Aorta (tissue), 5 donors: ENCODE data around the gene HOMEZ. TPM values are rescaled to one million over a fixed set of nuclear protein-coding genes. Genes with fewer than 3 reads are reported as not detected.
"Not testable (repeated sequence)": the region's sequence is repeated elsewhere in the genome, so short reads cannot be mapped to it uniquely, and the experiment has no call there.

Source experiments
- ATAC-seq: fragments of 200-7000 bp; cut with Tn5 transposase; one replicate; pipeline ENCODE4 v1.9.1; 2022; ENCODE audit warnings: moderate library complexity; ENCODE audit not compliant: low FRiP score
- DNase-seq, 2 donors: peaks; one replicate each; pipeline ENCODE4 v3.0.0-alpha.2; 2020
- H3K27ac ChIP-seq, 2 donors: one replicate each; pipeline ENCODE4 v1.5.1; 2013; ENCODE audit warnings: low read length in 2 of 2, mild to moderate bottlenecking in 2 of 2, moderate library complexity in 2 of 2, control low read depth in 1 of 2, inconsistent platforms in 1 of 2, low read depth in 1 of 2
- H3K27me3 ChIP-seq, 2 donors: one replicate each; pipeline ENCODE4 v1.6.1; 2013; ENCODE audit warnings: control low read depth in 1 of 2, low read length in 1 of 2, mild to moderate bottlenecking in 1 of 2, moderate library complexity in 1 of 2; ENCODE audit not compliant: insufficient read depth in 2 of 2, control insufficient read depth in 1 of 2
- H3K36me3 ChIP-seq, 2 donors: one replicate each; pipeline ENCODE4 v1.6.1; 2013; ENCODE audit warnings: control low read depth in 1 of 2, low read length in 1 of 2, mild to moderate bottlenecking in 1 of 2; ENCODE audit not compliant: insufficient read depth in 2 of 2, control insufficient read depth in 1 of 2
- H3K4me1 ChIP-seq, 2 donors: one replicate each; pipeline ENCODE4 v1.6.1; 2013; ENCODE audit warnings: low read length in 2 of 2, control low read depth in 1 of 2, mild to moderate bottlenecking in 1 of 2, moderate library complexity in 1 of 2; ENCODE audit not compliant: insufficient read depth in 2 of 2, control insufficient read depth in 1 of 2
- H3K4me3 ChIP-seq, 2 donors: one replicate each; pipeline ENCODE4 v1.5.1; 2013; ENCODE audit warnings: low read length in 2 of 2, control low read depth in 1 of 2, mild to moderate bottlenecking in 1 of 2
- H3K9me3 ChIP-seq: one replicate; pipeline ENCODE4 v1.6.1; 2013; ENCODE audit warnings: mild to moderate bottlenecking, low read length; ENCODE audit not compliant: control insufficient read depth
- WGBS, 2 donors: extraction: QIAGEN DNeasy Blood & Tissue Kit; methylation state at CpG; one replicate each; pipeline ENCODE4 v1.1.7; 2013; 5-methylcytosine and 5-hydroxymethylcytosine counted together
- intact Hi-C, 2 donors: fragments of 100-400 bp; cut with DNase I; formaldehyde crosslinking; loops; one replicate each; pipeline versions ENCODE4 v1.14.2 to v1.15.0; 2022
- polyA plus RNA-seq, 2 donors: library from polyadenylated mRNA; stranded (reverse); fragments of 200-250 nt; gene quantifications; one replicate each; pipeline ENCODE4 v1.2.3, GENCODE V29; 2013
- total RNA-seq, 2 donors: library from RNA; stranded (reverse); fragmentation: NEBNext Ultra II Directional; extraction: Animal tissue kit (Norgen Biotek cat#: 25700); gene quantifications; one replicate each; pipeline ENCODE4 v1.2.1, GENCODE V29; 2021
- donor health status: healthy with polysubstance abuse.
- donor health status: Bipolar disorder and iron deficiency.
- donor health status: DM: no; HTN: no; CAD: no.
- donor health status: DM: no; HTN: no; CAD: no.
- donor health status: DM: yes; HTN: yes; CAD: no.

HOMEZ gene
- total and polyA plus RNA-seq, 4 donors: 1.9 to 10.6 (median 4.3) TPM

DNA sequence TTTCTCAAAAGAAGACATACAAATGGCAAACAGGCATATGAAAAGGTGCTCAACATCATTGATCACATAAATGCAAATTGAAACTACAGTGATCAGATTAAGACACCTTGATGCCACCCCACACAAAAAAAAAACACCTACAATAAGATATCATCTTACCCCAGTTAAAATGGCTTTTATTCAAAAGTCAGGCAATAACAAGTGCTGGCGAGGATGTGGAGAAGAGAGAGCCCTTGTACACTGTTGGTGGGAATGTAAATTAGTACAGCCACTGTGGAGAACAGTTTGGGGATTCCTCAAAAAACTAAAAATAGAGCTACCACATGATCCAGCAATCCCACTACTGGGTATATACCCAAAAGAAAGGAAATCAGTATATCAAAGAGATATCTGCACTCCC lies 61.0 kb downstream of the HOMEZ start:
- H3K9me3 ChIP-seq, ATAC-seq, H3K27me3 ChIP-seq, DNase-seq, H3K36me3 ChIP-seq, H3K4me3 ChIP-seq, H3K4me1 ChIP-seq, intact Hi-C loops, H3K27ac ChIP-seq: not testable (repeated sequence)
- 78 to 94% methylated on average over 1 of the region's 1 CpG for WGBS, 2 donors

Other genes starting within 250 kb of the HOMEZ start
- not detected for gene PSMB11, start 243.9 kb downstream of the HOMEZ start, total RNA-seq
- not detected for gene PSMB11, start 243.9 kb downstream of the HOMEZ start, polyA plus RNA-seq
- 10 to 100 TPM in 1 of 2 donors, 1 to 10 TPM in 1; 3.4 to 11.4 TPM for gene CDH24, start 228.6 kb downstream of the HOMEZ start, total RNA-seq
- gene CDH24, start 228.6 kb downstream of the HOMEZ start, polyA plus RNA-seq: 1 to 10 TPM in 1 of 2 donors, not detected in 1; 4.1 TPM
- 100 to 1,000 TPM; 134 to 183 TPM for gene ACIN1, start 191.0 kb downstream of the HOMEZ start, total RNA-seq
- gene ACIN1, start 191.0 kb downstream of the HOMEZ start, polyA plus RNA-seq: 100 to 1,000 TPM in 1 of 2 donors, 10 to 100 TPM in 1; 34.1 to 147 TPM
- 10 to 100 TPM; 37.6 to 41.4 TPM for gene C14orf119, start 190.6 kb downstream of the HOMEZ start, total RNA-seq
- gene C14orf119, start 190.6 kb downstream of the HOMEZ start, polyA plus RNA-seq: 10 to 100 TPM; 27.8 to 32.2 TPM
- gene CIROP, start 181.1 kb downstream of the HOMEZ start, total RNA-seq: under 1 TPM in 1 of 2 donors, not detected in 1; 0.18 TPM
- not detected for gene CIROP, start 181.1 kb downstream of the HOMEZ start, polyA plus RNA-seq
- under 1 TPM; 0.29 to 0.33 TPM for gene CEBPE, start 166.9 kb downstream of the HOMEZ start, total RNA-seq
- under 1 TPM in 1 of 2 donors, not detected in 1; 0.13 TPM for gene CEBPE, start 166.9 kb downstream of the HOMEZ start, polyA plus RNA-seq
- 10 to 100 TPM; 20.0 to 31.4 TPM for gene SLC7A8, start 102.5 kb downstream of the HOMEZ start, total RNA-seq
- gene SLC7A8, start 102.5 kb downstream of the HOMEZ start, polyA plus RNA-seq: 10 to 100 TPM in 1 of 2 donors, 1 to 10 TPM in 1; 8.9 to 11.0 TPM
- gene RNF212B, start 48.2 kb downstream of the HOMEZ start, total RNA-seq: not detected
- not detected for gene RNF212B, start 48.2 kb downstream of the HOMEZ start, polyA plus RNA-seq
- gene PPP1R3E, start 16.7 kb upstream of the HOMEZ start, total RNA-seq: 10 to 100 TPM in 1 of 2 donors, 1 to 10 TPM in 1; 9.3 to 13.8 TPM
- gene PPP1R3E, start 16.7 kb upstream of the HOMEZ start, polyA plus RNA-seq: 10 to 100 TPM in 1 of 2 donors, 1 to 10 TPM in 1; 4.9 to 13.3 TPM
- 10 to 100 TPM; 68.6 to 70.7 TPM for gene BCL2L2, start 20.7 kb upstream of the HOMEZ start, total RNA-seq
- gene BCL2L2, start 20.7 kb upstream of the HOMEZ start, polyA plus RNA-seq: 100 to 1,000 TPM in 1 of 2 donors, 10 to 100 TPM in 1; 66.1 to 114 TPM
- 100 to 1,000 TPM; 106 to 139 TPM for gene PABPN1, start 35.3 kb upstream of the HOMEZ start, total RNA-seq
- 100 to 1,000 TPM in 1 of 2 donors, 10 to 100 TPM in 1; 57.0 to 226 TPM for gene PABPN1, start 35.3 kb upstream of the HOMEZ start, polyA plus RNA-seq
- gene SLC22A17, start 66.8 kb upstream of the HOMEZ start, total RNA-seq: 10 to 100 TPM; 25.8 to 47.8 TPM
- 10 to 100 TPM in 1 of 2 donors, 1 to 10 TPM in 1; 7.5 to 85.8 TPM for gene SLC22A17, start 66.8 kb upstream of the HOMEZ start, polyA plus RNA-seq
- gene EFS, start 79.0 kb upstream of the HOMEZ start, total RNA-seq: 10 to 100 TPM; 19.7 to 24.5 TPM
- 10 to 100 TPM in 1 of 2 donors, 1 to 10 TPM in 1; 5.5 to 36.7 TPM for gene EFS, start 79.0 kb upstream of the HOMEZ start, polyA plus RNA-seq
- not detected for gene IL25, start 86.7 kb upstream of the HOMEZ start, total RNA-seq
- not detected for gene IL25, start 86.7 kb upstream of the HOMEZ start, polyA plus RNA-seq
- gene CMTM5, start 90.9 kb upstream of the HOMEZ start, total RNA-seq: 1 to 10 TPM in 1 of 2 donors, not detected in 1; 4.1 TPM
- 1 to 10 TPM in 1 of 2 donors, under 1 TPM in 1; 0.50 to 1.5 TPM for gene CMTM5, start 90.9 kb upstream of the HOMEZ start, polyA plus RNA-seq
- gene MYH6, start 122.1 kb upstream of the HOMEZ start, total RNA-seq: not detected
- gene MYH6, start 122.1 kb upstream of the HOMEZ start, polyA plus RNA-seq: 10 to 100 TPM in 1 of 2 donors, under 1 TPM in 1; 0.67 to 11.5 TPM
- gene MYH7, start 149.5 kb upstream of the HOMEZ start, total RNA-seq: not detected
- 1 to 10 TPM in 1 of 2 donors, under 1 TPM in 1; 0.33 to 1.6 TPM for gene MYH7, start 149.5 kb upstream of the HOMEZ start, polyA plus RNA-seq
- gene NGDN, start 183.6 kb upstream of the HOMEZ start, total RNA-seq: 10 to 100 TPM; 30.8 to 34.5 TPM
- 10 to 100 TPM; 36.6 to 41.7 TPM for gene NGDN, start 183.6 kb upstream of the HOMEZ start, polyA plus RNA-seq